ENCODE measurements around the gene CBX1.
"Not testable (repeated sequence)": the region's sequence is repeated elsewhere in the genome, so short reads cannot be mapped to it uniquely, and the experiment has no call there.

CBX1 gene

DNA sequence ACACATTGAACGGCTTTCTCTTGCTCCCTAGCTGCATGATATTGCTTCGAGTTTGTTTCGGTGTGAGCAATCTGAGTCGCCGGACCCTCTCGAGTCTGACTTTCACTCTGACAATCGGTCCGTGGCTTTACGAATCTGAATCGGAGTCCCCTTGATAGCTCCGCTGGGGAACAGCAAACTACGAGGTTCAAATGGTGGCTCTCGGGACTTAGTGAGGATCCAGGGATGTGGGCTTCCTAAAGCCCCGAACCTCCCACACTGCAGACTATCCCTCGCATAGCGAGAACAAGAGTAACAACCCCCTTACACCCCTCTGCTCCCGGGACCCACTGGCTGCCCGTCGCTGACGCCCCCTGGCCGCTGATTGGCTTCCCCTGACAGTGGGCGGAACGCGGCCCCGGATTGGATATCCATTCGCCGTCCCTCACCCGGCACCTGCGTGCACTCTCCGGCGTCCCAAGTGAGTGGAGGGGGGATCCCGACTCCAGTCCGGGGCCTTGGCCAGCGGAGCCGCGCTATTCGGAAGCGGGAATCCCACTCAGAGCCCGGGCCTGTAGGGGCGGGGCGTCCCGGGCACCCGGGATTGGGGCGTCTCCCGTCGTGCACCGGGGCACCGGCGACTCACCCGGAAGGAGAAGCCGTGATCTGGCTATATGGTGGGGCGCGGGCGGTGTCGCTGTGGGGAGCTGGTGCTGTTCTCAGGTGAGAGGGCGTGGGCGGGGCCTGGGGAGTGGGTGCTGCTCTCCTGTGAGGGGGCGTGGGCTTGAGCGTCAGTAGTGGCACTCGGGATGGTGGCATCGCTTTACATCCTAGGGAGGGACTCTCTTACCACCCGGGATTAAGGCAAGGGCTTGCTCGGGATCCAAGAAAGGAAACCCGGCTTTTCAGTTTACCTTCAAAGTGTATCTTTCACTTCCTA lies 6.1 kb upstream of the CBX1 start, which contains the start of gene SNX11:
TSS of gene SNX11 (plus strand) at position 630 of the 919 bp plus-strand sequence. CDS start 4,278 bp downstream, outside the sequence.
- peak; percentile 89 to 92 for DNase-seq
- TF ChIP-seq GATA1 (IDR thresholded peaks at IDR 0.05; ENCODE audit: low read depth, low read length) (no peak), POLR2A (IDR thresholded peaks at IDR 0.05; ENCODE audit: low read length) (peak; percentile 76)

DNA sequence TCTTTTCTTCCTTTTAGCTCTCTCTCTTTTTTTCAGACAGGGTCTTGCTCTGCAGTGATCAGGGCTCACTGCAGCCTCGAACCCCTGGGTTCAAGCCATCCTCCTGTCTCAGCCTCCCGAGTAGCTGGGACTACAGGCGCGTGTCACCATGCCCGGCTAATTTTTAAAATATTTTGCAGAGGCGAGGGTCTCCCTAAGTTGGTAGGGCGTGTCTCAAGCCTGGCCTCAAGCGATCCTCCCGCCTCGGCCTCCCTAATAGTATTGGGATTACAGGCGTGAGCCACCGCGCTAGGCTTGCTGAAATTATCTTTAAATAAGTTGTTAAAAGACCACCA lies 5.5 kb upstream of the CBX1 start:
- DNase-seq = no peak
- no peak for TF ChIP-seq POLR2A (IDR thresholded peaks at IDR 0.05; ENCODE audit: low read length)

DNA sequence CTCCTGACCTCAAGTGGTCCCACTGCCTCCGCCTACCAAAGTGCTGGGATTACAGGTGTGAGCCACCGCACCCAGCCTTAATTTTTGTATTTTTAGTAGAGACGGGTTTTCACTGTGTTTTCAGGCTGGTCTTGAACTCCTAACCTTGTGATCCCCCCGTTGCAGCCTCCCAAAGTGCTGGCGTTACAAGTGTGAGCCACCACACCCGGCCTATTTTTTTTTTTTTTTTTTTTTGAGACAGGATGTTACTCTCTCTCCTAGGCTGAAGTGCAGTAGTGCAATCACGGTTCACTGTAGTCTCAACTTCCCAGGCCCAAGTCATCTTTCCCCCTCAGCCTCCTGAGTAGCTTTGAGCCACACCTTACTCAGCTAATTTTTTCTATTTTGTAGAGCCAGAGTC lies 3.2 kb upstream of the CBX1 start:
- TF ChIP-seq GATA1 (IDR thresholded peaks at IDR 0.05; ENCODE audit: low read depth, low read length) = no peak
- TF ChIP-seq POLR2A (IDR thresholded peaks at IDR 0.05; ENCODE audit: low read length) = no peak
- DNase-seq = no peak

DNA sequence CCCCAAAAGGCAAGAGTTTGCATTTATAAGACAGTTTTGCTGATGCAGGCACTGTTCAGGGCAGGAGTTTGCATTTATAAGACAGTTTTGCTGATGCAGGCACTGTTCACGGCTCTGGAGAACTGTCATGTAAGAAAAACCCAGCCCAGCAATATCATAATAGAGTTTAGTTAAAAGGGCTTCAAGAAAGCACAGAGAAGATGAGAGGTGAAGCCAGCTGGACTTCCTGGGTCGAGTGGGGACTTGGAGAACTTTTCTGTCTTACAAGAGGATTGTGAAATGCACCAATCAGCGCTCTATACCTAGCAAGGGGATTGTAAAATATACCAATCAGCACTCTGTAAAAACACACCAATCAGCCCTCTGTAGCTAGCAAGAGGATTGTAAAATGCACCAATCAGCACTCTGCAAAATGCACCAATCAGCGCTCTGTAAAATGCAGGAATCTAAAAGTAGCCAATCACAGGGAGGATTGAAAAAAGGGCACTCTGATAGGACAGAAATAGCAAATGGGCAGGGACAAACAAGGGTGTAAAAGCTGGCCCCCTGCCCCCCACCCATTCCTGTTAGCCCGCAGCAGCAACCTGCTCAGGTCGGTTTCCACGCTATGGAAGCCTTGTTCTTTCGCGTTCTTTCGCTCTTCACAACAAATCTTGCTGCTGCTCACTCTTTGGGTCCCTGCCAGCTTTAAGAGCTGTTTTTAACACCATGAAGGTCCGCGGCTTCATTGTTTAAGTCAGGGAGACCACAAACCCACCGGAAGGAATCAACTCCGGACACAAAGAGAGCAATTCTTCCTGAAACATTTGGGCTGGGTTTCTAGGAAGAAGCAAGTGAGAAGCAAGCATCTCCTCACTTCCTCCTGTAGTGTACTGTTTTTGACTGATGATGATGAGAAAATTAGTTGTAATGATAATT lies 1.8 kb upstream of the CBX1 start:
- TF ChIP-seq GATA1 (IDR thresholded peaks at IDR 0.05; ENCODE audit: low read depth, low read length) (no peak), POLR2A (IDR thresholded peaks at IDR 0.05; ENCODE audit: low read length) (no peak)
- peak; percentile 48 to 65 for DNase-seq

DNA sequence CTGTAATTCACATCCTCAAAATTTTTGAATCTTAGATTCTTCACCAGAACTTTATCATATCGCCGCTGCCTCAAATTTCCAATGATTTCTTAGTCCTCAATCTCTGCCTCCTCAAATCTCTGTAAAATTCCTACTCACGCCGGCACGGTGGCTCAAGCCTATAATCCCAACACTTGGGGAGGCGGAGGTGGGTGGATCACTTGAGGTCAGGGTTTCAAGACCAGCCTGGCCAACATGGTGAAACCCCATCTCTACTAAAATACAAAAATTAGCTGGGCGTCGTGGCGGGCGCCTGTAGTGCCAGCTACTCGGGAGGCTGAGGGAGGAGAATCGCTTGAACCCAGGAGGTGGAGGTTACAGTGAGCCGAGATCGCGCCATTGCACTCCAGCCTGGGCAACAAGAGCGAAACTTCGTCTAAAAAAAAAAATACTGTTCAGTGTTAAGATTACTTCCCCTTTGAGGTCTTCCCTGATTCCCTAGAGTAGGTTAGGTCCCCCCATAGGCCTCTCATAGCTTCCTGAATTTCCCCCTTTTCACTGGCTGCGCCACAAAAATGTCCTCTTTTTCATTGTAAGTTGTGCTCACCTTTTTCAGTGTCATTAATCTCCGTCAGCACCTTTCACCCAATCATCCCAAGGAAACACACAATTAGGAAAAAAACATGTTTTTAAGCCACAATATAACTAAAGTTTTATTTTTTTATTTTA lies 919 bp upstream of the CBX1 start:
- no peak for DNase-seq
- TF ChIP-seq GATA1 (IDR thresholded peaks at IDR 0.05; ENCODE audit: low read depth, low read length) (no peak), POLR2A (IDR thresholded peaks at IDR 0.05; ENCODE audit: low read length) (no peak)

DNA sequence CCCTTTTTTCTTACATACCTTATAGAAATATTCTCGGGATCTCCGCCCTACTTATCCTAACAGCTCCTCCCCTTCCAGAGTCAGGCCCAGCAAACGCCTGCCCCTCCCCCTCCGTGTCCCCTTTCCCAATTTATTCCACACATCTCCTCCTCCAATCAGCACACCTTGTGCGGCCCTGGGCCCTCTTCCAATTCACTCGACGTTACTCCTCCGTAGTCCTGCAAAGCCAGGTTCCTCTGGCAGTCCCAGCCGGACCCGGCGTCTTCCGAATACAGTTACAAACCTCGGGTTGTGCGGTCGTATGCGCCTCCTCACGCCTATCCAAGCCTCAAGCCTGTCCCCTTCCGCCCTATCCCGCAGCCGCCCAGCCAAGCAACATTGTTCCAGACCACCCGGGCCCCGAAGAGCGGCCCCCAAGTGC lies 677 bp downstream of the CBX1 start:
- no peak for DNase-seq
- TF ChIP-seq GATA1 (IDR thresholded peaks at IDR 0.05; ENCODE audit: low read depth, low read length) = no peak
- no peak for TF ChIP-seq POLR2A (IDR thresholded peaks at IDR 0.05; ENCODE audit: low read length)

DNA sequence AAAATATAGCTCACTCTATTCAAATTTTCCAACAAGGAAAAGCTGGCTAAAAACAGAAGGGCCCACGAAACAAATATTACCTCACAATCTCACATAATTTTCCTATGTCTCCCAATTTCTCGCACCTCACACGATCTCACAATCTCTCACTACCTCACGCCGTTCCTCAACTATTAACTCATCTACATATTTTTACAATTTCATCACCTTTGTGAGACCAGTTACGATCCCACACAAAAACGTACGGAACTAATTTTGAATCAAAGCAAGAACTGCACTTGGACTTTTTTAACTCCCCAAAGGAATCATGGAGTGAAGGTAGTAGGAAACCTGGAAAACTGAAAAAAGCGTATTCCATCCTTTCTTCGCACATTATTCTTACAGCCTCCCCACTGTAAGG lies 1.1 kb downstream of the CBX1 start:
- no peak for DNase-seq
- TF ChIP-seq POLR2A (IDR thresholded peaks at IDR 0.05; ENCODE audit: low read length) (no peak), GATA1 (IDR thresholded peaks at IDR 0.05; ENCODE audit: low read depth, low read length) (no peak)

DNA sequence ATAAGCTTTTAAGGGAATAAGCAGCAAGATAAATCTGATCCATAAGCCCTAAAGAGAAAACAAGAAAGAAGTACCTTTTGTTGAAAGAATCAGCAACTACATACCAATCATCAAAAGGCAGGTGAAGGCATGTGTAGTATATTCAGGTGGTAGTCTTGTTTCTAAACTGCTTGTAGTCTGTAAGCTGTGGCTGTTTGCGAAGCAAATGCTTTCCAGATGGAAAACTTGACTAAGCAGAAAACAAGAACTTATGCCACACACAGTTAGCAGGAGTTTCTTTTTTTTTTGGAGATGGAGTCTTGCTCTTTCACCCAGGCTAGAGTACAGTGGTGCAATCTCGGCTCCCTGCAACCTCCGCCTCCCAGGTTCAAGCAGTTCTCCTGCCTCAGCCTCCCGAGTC lies 5.7 kb downstream of the CBX1 start:
- DNase-seq = no peak
- no peak for TF ChIP-seq POLR2A (IDR thresholded peaks at IDR 0.05; ENCODE audit: low read length)
- TF ChIP-seq GATA1 (IDR thresholded peaks at IDR 0.05; ENCODE audit: low read depth, low read length) = no peak

DNA sequence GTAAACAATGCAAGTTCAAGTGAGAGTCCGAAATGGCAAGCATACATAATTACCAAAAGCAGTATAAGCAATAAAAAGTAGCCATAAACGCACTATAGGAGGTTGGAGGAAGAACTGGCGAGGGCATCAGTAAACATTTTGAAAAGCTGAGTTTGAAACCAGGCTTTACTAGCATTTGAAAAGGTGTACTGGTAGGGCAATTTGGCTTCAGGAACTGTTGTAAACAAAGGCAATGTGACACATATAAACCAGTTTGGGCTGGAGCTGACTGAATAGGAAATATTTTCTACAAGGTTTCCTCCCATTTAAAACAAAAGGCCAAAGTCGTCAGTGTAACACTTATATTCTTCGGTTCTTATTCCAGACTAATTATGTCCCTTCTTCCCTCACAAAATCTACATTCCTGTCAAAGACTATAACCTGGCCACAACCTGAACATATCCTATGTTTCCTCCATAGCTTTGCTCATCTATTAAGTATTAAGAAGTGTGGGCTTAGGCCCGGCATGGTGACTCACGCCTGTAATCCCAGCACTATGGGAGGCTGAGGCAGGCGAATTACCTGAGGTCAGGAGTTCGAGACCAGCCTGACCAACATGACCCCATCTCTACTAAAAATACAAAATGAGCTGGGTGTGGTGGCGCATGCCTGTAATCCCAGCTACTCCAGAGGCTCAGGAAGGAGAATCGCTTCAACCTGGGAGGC lies 7.8 kb downstream of the CBX1 start:
- TF ChIP-seq GATA1 (IDR thresholded peaks at IDR 0.05; ENCODE audit: low read depth, low read length) (no peak), POLR2A (IDR thresholded peaks at IDR 0.05; ENCODE audit: low read length) (no peak)

DNA sequence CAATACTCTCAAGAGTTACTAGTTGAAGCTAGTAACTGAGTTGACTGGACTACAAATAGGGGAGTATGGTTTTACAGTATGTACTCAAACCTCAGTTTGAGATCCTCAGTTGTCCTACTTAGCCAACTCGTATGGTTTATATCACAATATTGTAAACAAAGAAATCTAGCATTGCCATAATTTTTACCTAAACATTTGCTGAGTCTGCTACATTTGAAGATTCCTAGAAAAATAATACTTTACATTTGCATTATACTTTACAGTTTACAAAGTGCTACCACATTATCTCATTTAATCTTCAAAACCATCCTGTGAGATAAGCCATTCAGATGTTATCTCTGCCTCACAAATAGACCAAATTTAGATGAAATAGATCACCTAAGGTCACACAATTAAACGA lies 16.3 kb downstream of the CBX1 start:
- TF ChIP-seq GATA1 (IDR thresholded peaks at IDR 0.05; ENCODE audit: low read depth, low read length) (no peak), POLR2A (IDR thresholded peaks at IDR 0.05; ENCODE audit: low read length) (no peak)
- no peak for DNase-seq

More for the DNA sequence above, 7.8 kb downstream of the CBX1 start:
- DNase-seq = no peak

DNA sequence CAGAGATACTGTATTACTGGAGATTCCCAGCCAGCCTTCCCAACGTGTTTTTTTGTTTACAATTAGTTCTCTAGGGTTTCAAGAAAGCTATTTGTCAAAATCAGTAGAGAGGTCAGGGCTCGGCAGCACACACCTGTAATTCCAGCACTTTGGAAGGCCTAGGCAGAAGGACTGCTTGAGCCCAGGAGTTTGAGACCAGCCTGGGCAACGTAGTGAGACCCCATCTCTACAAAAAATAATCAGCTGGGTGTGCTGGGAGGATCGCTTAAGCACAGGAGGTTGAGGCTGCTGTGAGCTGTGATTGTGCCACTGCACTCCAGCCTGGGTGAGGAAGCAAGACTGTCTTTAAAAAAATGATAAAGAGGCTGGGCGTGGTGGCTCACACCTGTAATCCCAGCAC lies 19.4 kb downstream of the CBX1 start:
- no peak for DNase-seq

DNA sequence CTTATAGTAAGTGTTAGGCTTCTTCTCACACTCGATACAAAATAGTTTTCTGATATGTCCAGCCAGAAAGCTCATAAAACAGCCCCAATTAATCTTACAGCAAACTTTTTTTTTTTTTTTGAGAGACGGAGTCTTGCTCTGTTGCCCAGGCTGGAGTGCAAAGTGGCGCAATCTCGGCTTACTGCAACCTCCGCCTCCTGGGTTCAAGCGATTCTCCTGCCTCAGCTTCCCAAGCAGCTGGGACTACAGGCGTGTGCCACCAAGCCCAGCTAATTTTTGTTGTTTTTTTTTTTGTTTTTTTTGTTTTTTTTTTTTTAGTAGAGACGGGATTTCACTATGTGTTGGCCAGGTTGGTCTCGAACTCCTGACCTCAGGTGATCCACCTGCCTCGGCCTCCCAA lies 24.1 kb downstream of the CBX1 start:
- DNase-seq = not testable (repeated sequence)

More for the DNA sequence above, 19.4 kb downstream of the CBX1 start:
- TF ChIP-seq GATA1 (IDR thresholded peaks at IDR 0.05; ENCODE audit: low read depth, low read length) (no peak), POLR2A (IDR thresholded peaks at IDR 0.05; ENCODE audit: low read length) (no peak)

DNA sequence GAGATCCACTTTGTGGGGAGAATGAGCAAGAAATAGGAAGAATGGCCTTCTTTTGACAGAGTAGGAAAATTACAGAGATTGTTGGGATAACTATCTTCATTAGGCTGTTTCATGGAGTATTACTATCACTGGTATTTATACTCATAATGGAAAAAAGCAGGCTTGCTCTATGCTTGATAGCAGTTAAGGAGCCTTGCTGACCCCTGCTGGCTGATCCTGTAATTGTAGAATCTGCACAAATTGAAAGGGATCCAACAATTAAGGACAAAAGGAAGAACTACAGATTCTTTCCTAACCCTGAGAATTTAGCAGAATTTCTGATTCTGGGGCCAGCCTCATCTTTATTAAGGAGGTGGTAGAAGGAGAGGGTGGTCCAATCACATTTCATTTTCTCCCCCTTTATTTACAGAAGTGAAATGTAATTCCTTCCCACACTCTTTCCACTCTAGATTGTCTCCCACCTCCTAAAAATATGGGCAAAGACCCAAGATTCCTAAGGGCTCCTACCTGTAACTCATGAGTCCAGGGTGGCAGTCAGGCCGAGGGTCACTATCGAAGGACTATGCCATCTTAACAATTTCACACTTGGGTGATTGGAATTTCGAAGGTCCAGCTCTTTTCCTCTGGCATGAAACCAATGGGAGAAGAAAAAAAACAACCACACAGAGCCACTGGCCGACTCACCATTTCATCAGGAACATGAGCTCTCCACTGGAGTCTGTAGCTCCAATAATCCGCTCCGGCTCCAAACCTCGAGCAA lies 26.8 kb downstream of the CBX1 start:
- TF ChIP-seq GATA1 (IDR thresholded peaks at IDR 0.05; ENCODE audit: low read depth, low read length) = no peak
- TF ChIP-seq POLR2A (IDR thresholded peaks at IDR 0.05; ENCODE audit: low read length) = no peak

DNA sequence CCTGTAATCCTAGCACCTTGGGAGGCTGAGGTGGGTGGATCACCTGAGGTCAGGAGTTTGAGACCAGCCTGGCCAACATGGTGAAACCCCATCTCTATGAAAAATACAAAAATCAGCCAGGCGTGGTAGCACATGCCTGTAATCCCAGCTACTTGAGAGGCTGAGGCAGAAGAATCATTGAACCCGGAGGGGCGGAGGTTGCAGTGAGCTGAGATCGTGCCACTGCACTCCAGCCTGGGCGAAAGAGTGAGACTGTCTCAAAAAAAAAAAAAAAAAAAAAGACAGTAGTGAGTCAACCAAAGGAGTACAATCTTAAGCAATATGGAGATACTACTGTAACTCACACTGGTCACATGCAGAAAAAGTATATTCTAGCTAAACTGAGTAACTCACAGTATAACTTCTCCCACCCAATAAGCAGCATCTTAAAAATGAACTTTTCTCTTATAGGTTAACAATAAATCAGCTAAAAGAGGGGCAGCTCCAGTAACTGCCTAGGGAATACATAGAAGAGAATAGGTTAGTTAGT lies 27.6 kb downstream of the CBX1 start:
- DNase-seq = not testable (repeated sequence)

More for the DNA sequence above, 26.8 kb downstream of the CBX1 start:
- DNase-seq = peak; percentile 74 to 88

DNA sequence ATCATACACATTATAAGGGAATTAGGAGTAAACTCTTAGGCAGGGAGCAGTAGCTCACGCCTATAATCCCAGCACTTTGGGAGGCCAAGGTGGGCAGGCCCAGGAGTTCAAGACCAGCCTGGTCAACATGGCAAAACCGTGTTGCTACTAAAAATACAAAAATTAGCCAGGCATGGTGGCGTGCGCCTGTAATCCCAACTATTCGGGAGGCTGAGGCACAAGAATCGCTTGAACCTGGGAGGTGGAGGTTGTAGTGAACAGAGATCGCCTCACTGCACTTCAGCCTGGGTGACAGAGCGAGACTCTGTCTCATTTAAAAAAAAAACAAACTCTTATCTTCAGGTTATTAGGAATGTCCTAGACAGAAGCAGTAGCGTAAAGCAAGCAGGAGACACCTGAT lies 28.5 kb downstream of the CBX1 start:
- not testable (repeated sequence) for DNase-seq
